Prostate gland (tissue), 2 donors: ENCODE data around the gene SPIN1. TPM values are rescaled to one million over a fixed set of nuclear protein-coding genes. Genes with fewer than 3 reads are reported as not detected.

ENCODE experiments used
- DNase-seq: peaks from one replicate; pipeline ENCODE4 v3.0.0-alpha.2; 2019; ENCODE audit warnings: low spot score
- H3K27ac ChIP-seq, 2 donors: fragments of 200-600 bp; sonication (generic); 2 replicates each; pipeline ENCODE4 v1.5.1; 2017 to 2019
- H3K27me3 ChIP-seq: fragments of 200-600 bp; sonication (generic); replicated peaks from 2 replicates; pipeline ENCODE4 v1.5.1; 2019; ENCODE audit not compliant: insufficient read depth
- H3K36me3 ChIP-seq, 2 donors: fragments of 200-600 bp; sonication (generic); 1 replicate in 1 of 2; 2 replicates in 1 of 2; pipeline versions ENCODE4 v1.5.1 to v1.8.1; 2017 to 2019
- H3K4me1 ChIP-seq: fragments of 200-600 bp; sonication (generic); replicated peaks from 2 replicates; pipeline ENCODE4 v1.5.1; 2019
- H3K4me3 ChIP-seq, 2 donors: fragments of 200-600 bp; sonication (generic); 2 replicates each; pipeline ENCODE4 v1.5.1; 2017 to 2019
- H3K9me3 ChIP-seq: fragments of 200-600 bp; sonication (generic); 2 replicates; pipeline ENCODE4 v1.5.1; 2017
- CTCF ChIP-seq, 4 experiments: fragments of 200-600 bp in 2 of 4; fragments of 450-650 bp in 2 of 4; sonication (generic) in 2 of 4; IDR thresholded peaks; 1 replicate in 3 of 4; 2 replicates in 1 of 4; pipeline ENCODE4 v1.5.1; 2016 to 2019; ENCODE audit warnings: antibody characterized with exemption in 4 of 4, mild to moderate bottlenecking in 2 of 4, moderate library complexity in 2 of 4
- POLR2A ChIP-seq: fragments of 450-650 bp; IDR thresholded peaks from one replicate; pipeline ENCODE4 v1.6.1; 2016; ENCODE audit warnings: antibody characterized with exemption, mild to moderate bottlenecking
- POLR2AphosphoS5 ChIP-seq: sonication (generic); formaldehyde crosslinking; IDR thresholded peaks from one replicate; pipeline ENCODE4 v1.6.1; 2017; ENCODE audit warnings: antibody characterized with exemption
- WGBS: methylation state at CpG from one replicate; pipeline ENCODE4 v1.1.5; 2018; 5-methylcytosine and 5-hydroxymethylcytosine counted together
- intact Hi-C: fragments of 100-400 bp; cut with DNase I; formaldehyde crosslinking; loops from one replicate; pipeline ENCODE4 v1.14.2; 2022
- total RNA-seq, 2 donors: library from RNA; depleted of rRNA; stranded (reverse); fragments of >200 nt; gene quantifications; one replicate each; pipeline ENCODE4 v1.1.0, GENCODE V29; 2016

SPIN1 gene
- total RNA-seq, 2 donors from 2014 or later: 74.5 to 98.5 TPM

- H3K36me3 ChIP-seq: no peaks in the 10 kb centered on the region
- no peaks in the 10 kb centered on the region for H3K9me3 ChIP-seq
- no peak overlapping the region for H3K4me3 ChIP-seq
- WGBS: 93% methylated on average over 3 of the region's 3 CpGs
- H3K4me1 ChIP-seq: no peaks in the 10 kb centered on the region
- DNase-seq: no peak
- H3K27ac ChIP-seq: no peak overlapping the region
- intact Hi-C loops: no loop called here
- TF ChIP-seq POLR2AphosphoS5 (no peak), POLR2A (no peak), CTCF (IDR thresholded peaks at IDR 0.05) (no peak)
- H3K27me3 ChIP-seq: no peaks in the 10 kb centered on the region
Observed at GRCh38 chr9:88429595-88430430, 41.6 kb downstream of the SPIN1 start.

- no peak for TF ChIP-seq POLR2AphosphoS5
- TF ChIP-seq POLR2A: no peak
- no peak for TF ChIP-seq CTCF (IDR thresholded peaks at IDR 0.05)
- WGBS: 88% methylated on average over 5 of the region's 5 CpGs
- intact Hi-C loops: no loop called here
Observed at GRCh38 chr9:88433583-88434255, 45.5 kb downstream of the SPIN1 start.

GRCh38 chr9:88435336-88435735 lies 47.1 kb downstream of the SPIN1 start:
- H3K27ac ChIP-seq: no peak overlapping the region
- H3K36me3 ChIP-seq: no peaks in the 10 kb centered on the region
- no peak for DNase-seq
- intact Hi-C loops: no loop called here
- no peaks in the 10 kb centered on the region for H3K4me1 ChIP-seq
- H3K4me3 ChIP-seq: no peak overlapping the region
- no peaks in the 10 kb centered on the region for H3K9me3 ChIP-seq
- 91% methylated on average over 2 of the region's 2 CpGs for WGBS
- no peak for TF ChIP-seq CTCF (IDR thresholded peaks at IDR 0.05)
- TF ChIP-seq POLR2AphosphoS5: no peak
- no peak for TF ChIP-seq POLR2A
- no peaks in the 10 kb centered on the region for H3K27me3 ChIP-seq

More at GRCh38 chr9:88433583-88434255, 45.5 kb downstream of the SPIN1 start:
- Histone ChIP-seq H3K4me3 (no peak overlapping the region), H3K27ac (no peak overlapping the region), H3K27me3 (no peaks in the 10 kb centered on the region), H3K36me3 (no peaks in the 10 kb centered on the region), H3K4me1 (no peaks in the 10 kb centered on the region), H3K9me3 (no peaks in the 10 kb centered on the region)
- no peak for DNase-seq

- H3K36me3 ChIP-seq: no peaks in the 10 kb centered on the region
- DNase-seq: no peak
Observed at GRCh38 chr9:88436379-88436778, 48.1 kb downstream of the SPIN1 start.

More at GRCh38 chr9:88436379-88436778, 48.1 kb downstream of the SPIN1 start:
- no peak for TF ChIP-seq POLR2AphosphoS5
- no peak for TF ChIP-seq POLR2A
- no peak for TF ChIP-seq CTCF (IDR thresholded peaks at IDR 0.05)
- Histone ChIP-seq H3K4me1 (no peaks in the 10 kb centered on the region), H3K4me3 (no peak overlapping the region), H3K9me3 (no peaks in the 10 kb centered on the region), H3K27me3 (no peaks in the 10 kb centered on the region), H3K27ac (no peak overlapping the region)
- intact Hi-C loops: no loop called here
- 91% methylated on average over 4 of the region's 4 CpGs for WGBS
